H9 (cell line): Measurements from ENCODE around the gene EVL. TPM values are rescaled to one million over a fixed set of nuclear protein-coding genes. Genes with fewer than 3 reads are reported as not detected.

Experiments used
- DNase-seq: peaks from one replicate; pipeline ENCODE4 v3.0.0-alpha.2; 2017
- H2AFZ ChIP-seq: one replicate; pipeline ENCODE4 v1.6.1; 2013; ENCODE audit warnings: mild to moderate bottlenecking, low read length, control low read depth, moderate library complexity
- H2AK5ac ChIP-seq: 2 replicates; pipeline ENCODE4 v1.6.1; 2013; ENCODE audit warnings: low read length, control low read depth, mixed read lengths; ENCODE audit not compliant: insufficient read length
- H2BK120ac ChIP-seq: one replicate; pipeline ENCODE4 v1.6.1; 2013; ENCODE audit warnings: low read depth, mild to moderate bottlenecking, low read length, control low read depth, inconsistent platforms; ENCODE audit not compliant: poor library complexity, severe bottlenecking
- H2BK12ac ChIP-seq: 2 replicates; pipeline ENCODE4 v1.6.1; 2013; ENCODE audit warnings: low read length, control low read depth, mixed read lengths, low read depth; ENCODE audit not compliant: insufficient read length
- H2BK15ac ChIP-seq: 2 replicates; pipeline ENCODE4 v1.6.1; 2013; ENCODE audit warnings: low read depth, low read length, control low read depth
- H2BK20ac ChIP-seq: one replicate; pipeline ENCODE4 v1.6.1; 2013; ENCODE audit warnings: low read depth, mild to moderate bottlenecking, low read length, control low read depth, inconsistent platforms; ENCODE audit not compliant: poor library complexity, severe bottlenecking
- H2BK5ac ChIP-seq: 2 replicates; pipeline ENCODE4 v1.6.1; 2013; ENCODE audit warnings: low read length, control low read depth, mixed read lengths; ENCODE audit not compliant: insufficient read length
- H3K14ac ChIP-seq: 2 replicates; pipeline ENCODE4 v1.6.1; 2013; ENCODE audit warnings: low read length, control low read depth; ENCODE audit not compliant: insufficient read depth
- H3K18ac ChIP-seq: 2 replicates; pipeline ENCODE4 v1.6.1; 2013; ENCODE audit warnings: low read depth, mild to moderate bottlenecking, mixed read lengths, low read length, control low read depth; ENCODE audit not compliant: insufficient read length
- H3K23ac ChIP-seq: 2 replicates; pipeline ENCODE4 v1.6.1; 2013; ENCODE audit warnings: low read length, control low read depth, mixed read lengths, low read depth; ENCODE audit not compliant: insufficient read length
- H3K23me2 ChIP-seq: 2 replicates; pipeline ENCODE4 v1.6.1; 2013; ENCODE audit warnings: low read depth, mild to moderate bottlenecking, mixed read lengths, low read length, control low read depth; ENCODE audit not compliant: insufficient read length, poor library complexity, severe bottlenecking
- H3K27ac ChIP-seq: 2 replicates; pipeline ENCODE4 v1.5.1; 2013; ENCODE audit warnings: low read length, control low read depth, mixed read lengths, low read depth; ENCODE audit not compliant: insufficient read length
- H3K27me3 ChIP-seq: 2 replicates; pipeline ENCODE4 v1.6.1; 2013; ENCODE audit warnings: low read length, control low read depth, inconsistent platforms; ENCODE audit not compliant: insufficient read depth
- H3K4ac ChIP-seq: 2 replicates; pipeline ENCODE4 v1.6.1; 2013; ENCODE audit warnings: low read depth, mild to moderate bottlenecking, control low read depth, inconsistent platforms, low read length, moderate library complexity
- H3K4me1 ChIP-seq: 2 replicates; pipeline ENCODE4 v1.6.1; 2013; ENCODE audit warnings: low read length, control low read depth, inconsistent platforms; ENCODE audit not compliant: insufficient read depth
- H3K4me2 ChIP-seq: 2 replicates; pipeline ENCODE4 v1.6.1; 2013; ENCODE audit warnings: low read length, control low read depth, mixed read lengths; ENCODE audit not compliant: insufficient read length, insufficient read depth
- H3K56ac ChIP-seq: 2 replicates; pipeline ENCODE4 v1.6.1; 2013; ENCODE audit warnings: low read depth, mild to moderate bottlenecking, mixed read lengths, low read length, control low read depth; ENCODE audit not compliant: insufficient read length
- H3K79me1 ChIP-seq: 2 replicates; pipeline ENCODE4 v1.6.1; 2013; ENCODE audit warnings: low read depth, mild to moderate bottlenecking, moderate library complexity, low read length, control low read depth, inconsistent platforms; ENCODE audit not compliant: insufficient read depth, poor library complexity, severe bottlenecking
- H3K79me2 ChIP-seq: 2 replicates; pipeline ENCODE4 v1.6.1; 2013; ENCODE audit warnings: low read length, control low read depth, inconsistent platforms; ENCODE audit not compliant: insufficient read depth
- H3K9ac ChIP-seq: 2 replicates; pipeline ENCODE4 v1.6.1; 2013; ENCODE audit warnings: low read length, control low read depth, mixed read lengths; ENCODE audit not compliant: insufficient read length; ENCODE audit errors: extremely low read depth
- H3K9me3 ChIP-seq: one replicate; pipeline ENCODE4 v1.6.1; 2013; ENCODE audit warnings: low read depth, low read length, inconsistent platforms; ENCODE audit not compliant: control insufficient read depth
- H3T11ph ChIP-seq: one replicate; pipeline ENCODE4 v1.6.1; 2013; ENCODE audit warnings: mild to moderate bottlenecking, low read length, control low read depth, inconsistent platforms
- H4K20me1 ChIP-seq: one replicate; pipeline ENCODE4 v1.6.1; 2013; ENCODE audit not compliant: control insufficient read depth, insufficient read length, insufficient read depth
- H4K5ac ChIP-seq: 2 replicates; pipeline ENCODE4 v1.6.1; 2013; ENCODE audit warnings: low read depth, mild to moderate bottlenecking, mixed read lengths, low read length, control low read depth; ENCODE audit not compliant: insufficient read length
- H4K8ac ChIP-seq: replicated peaks from 2 replicates; pipeline ENCODE4 v1.6.1; 2013; ENCODE audit warnings: low read length, control low read depth, mixed read lengths, low read depth; ENCODE audit not compliant: insufficient read length
- H4K91ac ChIP-seq: 2 replicates; pipeline ENCODE4 v1.6.1; 2013; ENCODE audit warnings: low read depth, mild to moderate bottlenecking, moderate library complexity, mixed read lengths, low read length, control low read depth; ENCODE audit not compliant: insufficient read length
- H3K27ac Mint-ChIP-seq, 3 experiments: 2 replicates in 2 of 3; 3 replicates in 1 of 3; pipeline ENCODE4 v1.8.0; 2020 to 2021; ENCODE audit warnings: mixed read lengths in 3 of 3, mild to moderate bottlenecking in 1 of 3, moderate library complexity in 1 of 3
- H3K27me3 Mint-ChIP-seq: 2 replicates; pipeline ENCODE4 v1.8.0; 2021; ENCODE audit warnings: low read depth, mild to moderate bottlenecking, moderate library complexity, mixed read lengths
- H3K36me3 Mint-ChIP-seq, 3 experiments: 2 replicates in 2 of 3; 3 replicates in 1 of 3; pipeline ENCODE4 v1.8.0; 2020 to 2021; ENCODE audit warnings: low read depth in 3 of 3, mixed read lengths in 3 of 3; ENCODE audit not compliant: insufficient read depth in 1 of 3
- H3K4me1 Mint-ChIP-seq, 2 experiments: 2 replicates each; pipeline ENCODE4 v1.8.0; 2020; ENCODE audit warnings: mixed read lengths in 2 of 2
- H3K4me3 Mint-ChIP-seq, 2 experiments: 2 replicates in 1 of 2; 3 replicates in 1 of 2; pipeline ENCODE4 v1.8.0; 2020 to 2021; ENCODE audit warnings: mild to moderate bottlenecking in 2 of 2, mixed read lengths in 2 of 2, moderate library complexity in 1 of 2
- H3K9me3 Mint-ChIP-seq, 2 experiments: 2 replicates in 1 of 2; 3 replicates in 1 of 2; pipeline ENCODE4 v1.8.0; 2020; ENCODE audit warnings: mild to moderate bottlenecking in 2 of 2, mixed read lengths in 2 of 2, moderate library complexity in 1 of 2
- WGBS: extraction: QIAGEN DNeasy Blood & Tissue Kit; methylation state at CpG from one replicate; pipeline ENCODE4 v1.1.7; 2013; ENCODE audit warnings: missing lambda C conversion rate, low lambda C conversion rate, mixed read lengths; ENCODE audit not compliant: insufficient read length; ENCODE audit errors: extremely low coverage; 5-methylcytosine and 5-hydroxymethylcytosine counted together
- total RNA-seq: library from RNA; stranded (reverse); gene quantifications from 2 replicates; pipeline ENCODE4 v1.2.1, GENCODE V29; 2021
- TF ChIP-seq, protein P1 (sequence below): fragments of 200-600 bp; sonication (generic); conservative IDR thresholded peaks from 3 replicates; pipeline ENCODE4 v1.8.0; 2021; ENCODE audit warnings: antibody characterized with exemption, mild to moderate bottlenecking

The EVL gene
- total RNA-seq, 1 experiment from 2014 or later = 53.2 TPM

DNA sequence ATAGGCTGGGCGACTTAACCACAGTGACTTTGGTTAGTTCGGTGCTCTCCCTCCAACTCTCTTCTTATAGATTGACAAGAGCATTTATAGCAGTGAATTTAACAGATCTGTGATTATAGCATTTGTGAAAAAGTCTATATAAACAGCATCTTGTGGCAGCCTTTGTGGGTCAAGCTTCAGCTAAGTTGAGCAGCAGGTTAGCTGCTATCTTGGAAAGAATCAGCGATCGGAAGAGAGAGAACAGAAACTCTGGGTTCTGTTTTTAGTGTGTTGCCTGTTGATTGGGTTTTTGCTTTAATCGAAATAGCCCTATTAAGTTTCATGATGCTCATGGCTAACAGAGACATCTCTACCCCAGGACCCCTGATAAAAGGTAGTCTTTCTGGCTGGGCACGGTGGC, 20.2 kb downstream of the EVL start:
- no peak overlapping the region for H2AFZ ChIP-seq
- no peak overlapping the region for H3K56ac ChIP-seq
- no peaks in the 10 kb centered on the region for H3K4me1 ChIP-seq
- no peak overlapping the region for H3K9ac ChIP-seq
- Mint-ChIP-seq H3K4me3 (no peak overlapping the region), H3K27ac (no peak overlapping the region), H3K27me3 (no peaks in the 10 kb centered on the region; the same call in 1 of the 2 replicates), H3K36me3 (peaks cover 3 to 7% (median 6%) of the 10 kb centered on the region in 3 experiments; a peak in 5 of 7 replicates), H3K9me3 (no peaks in the 10 kb centered on the region), H3K4me1 (peaks cover under 1 to 3% of the 10 kb centered on the region in 2 experiments; a peak in 3 of 4 replicates)
- H2BK12ac ChIP-seq = no peak overlapping the region
- no peaks in the 10 kb centered on the region for H3K79me1 ChIP-seq
- no peak overlapping the region for H4K5ac ChIP-seq
- H3K14ac ChIP-seq = no peak overlapping the region
- H3K79me2 ChIP-seq = no peaks in the 10 kb centered on the region; the same call in 1 of the 2 replicates
- H2AK5ac ChIP-seq = no peak overlapping the region
- H3K4me2 ChIP-seq = no peak overlapping the region
- no peak overlapping the region for H4K8ac ChIP-seq
- DNase-seq = no peak
- no peaks in the 10 kb centered on the region for H3K23me2 ChIP-seq
- H3K23ac ChIP-seq = no peak overlapping the region
- no peak overlapping the region for H2BK20ac ChIP-seq
- no CpG with 5 or more reads among the region's 6 CpGs for WGBS
- no peak overlapping the region for H2BK120ac ChIP-seq
- H3K27me3 ChIP-seq = no peaks in the 10 kb centered on the region
- no peak overlapping the region for H2BK5ac ChIP-seq
- H3K9me3 ChIP-seq = no peaks in the 10 kb centered on the region
- no peak overlapping the region for H3T11ph ChIP-seq
- H3K27ac ChIP-seq = no peak overlapping the region
- H3K4ac ChIP-seq = no peak overlapping the region
- H2BK15ac ChIP-seq = no peak overlapping the region
- H3K18ac ChIP-seq = no peak overlapping the region
- no peak overlapping the region for H4K91ac ChIP-seq
- TF ChIP-seq, protein P1, sequence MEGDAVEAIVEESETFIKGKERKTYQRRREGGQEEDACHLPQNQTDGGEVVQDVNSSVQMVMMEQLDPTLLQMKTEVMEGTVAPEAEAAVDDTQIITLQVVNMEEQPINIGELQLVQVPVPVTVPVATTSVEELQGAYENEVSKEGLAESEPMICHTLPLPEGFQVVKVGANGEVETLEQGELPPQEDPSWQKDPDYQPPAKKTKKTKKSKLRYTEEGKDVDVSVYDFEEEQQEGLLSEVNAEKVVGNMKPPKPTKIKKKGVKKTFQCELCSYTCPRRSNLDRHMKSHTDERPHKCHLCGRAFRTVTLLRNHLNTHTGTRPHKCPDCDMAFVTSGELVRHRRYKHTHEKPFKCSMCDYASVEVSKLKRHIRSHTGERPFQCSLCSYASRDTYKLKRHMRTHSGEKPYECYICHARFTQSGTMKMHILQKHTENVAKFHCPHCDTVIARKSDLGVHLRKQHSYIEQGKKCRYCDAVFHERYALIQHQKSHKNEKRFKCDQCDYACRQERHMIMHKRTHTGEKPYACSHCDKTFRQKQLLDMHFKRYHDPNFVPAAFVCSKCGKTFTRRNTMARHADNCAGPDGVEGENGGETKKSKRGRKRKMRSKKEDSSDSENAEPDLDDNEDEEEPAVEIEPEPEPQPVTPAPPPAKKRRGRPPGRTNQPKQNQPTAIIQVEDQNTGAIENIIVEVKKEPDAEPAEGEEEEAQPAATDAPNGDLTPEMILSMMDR = no peak
- no peaks in the 10 kb centered on the region for H4K20me1 ChIP-seq
